Epithelial cell of proximal tubule (primary cell): ENCODE results near the gene DSE. TPM values are rescaled to one million over a fixed set of nuclear protein-coding genes. Genes with fewer than 3 reads are reported as not detected.

ENCODE experiments used
- DNase-seq: peaks from one replicate; pipeline ENCODE4 v3.0.0-alpha.2; 2011; ENCODE audit warnings: low read depth
- H3K4me3 ChIP-seq: 2 replicates; pipeline ENCODE4 v1.5.1; 2011; ENCODE audit warnings: low read depth, mild to moderate bottlenecking, low read length
- CTCF ChIP-seq: conservative IDR thresholded peaks from 2 replicates; pipeline ENCODE4 v1.5.1; 2012; ENCODE audit warnings: low read depth, mild to moderate bottlenecking, low read length
- total RNA-seq: library from RNA; depleted of rRNA; stranded (reverse); fragments of >200 nt; gene quantifications from 2 replicates; pipeline ENCODE4 v1.2.3, GENCODE V29; 2015

The DSE gene
- total RNA-seq, 1 donor from 2014 or later = 36.1 TPM

- no peak for TF ChIP-seq CTCF
- no peak for DNase-seq
- no peak overlapping the region for H3K4me3 ChIP-seq
Measured at GRCh38 chr6:116482780-116483179, 112.0 kb downstream of the DSE start.

- H3K4me3 ChIP-seq = no peak overlapping the region
- DNase-seq = no peak
Measured at GRCh38 chr6:116483616-116484015, 112.9 kb downstream of the DSE start.

GRCh38 chr6:116485559-116486184, 114.9 kb downstream of the DSE start:
- no peak overlapping the region for H3K4me3 ChIP-seq
- DNase-seq = no peak
- no peak for TF ChIP-seq CTCF

More at GRCh38 chr6:116483616-116484015, 112.9 kb downstream of the DSE start:
- no peak for TF ChIP-seq CTCF

GRCh38 chr6:116491610-116492330, 121.0 kb downstream of the DSE start:
- no peak overlapping the region for H3K4me3 ChIP-seq
- TF ChIP-seq CTCF = no peak
- no peak for DNase-seq

GRCh38 chr6:116492331-116493067, 121.8 kb downstream of the DSE start:
- H3K4me3 ChIP-seq = no peak overlapping the region
- TF ChIP-seq CTCF = no peak
- no peak for DNase-seq

Other genes with a start within 250 kb of the DSE start
- not detected in 2 replicates for gene COL10A1, start 244.8 kb upstream of the DSE start, total RNA-seq
- gene TSPYL4, start 116.9 kb upstream of the DSE start, total RNA-seq = 8.5 and 10.5 TPM in 2 replicates
- gene TSPYL1, start 91.0 kb upstream of the DSE start, total RNA-seq = 67.6 and 72.3 TPM in 2 replicates
- gene CALHM6, start 90.4 kb downstream of the DSE start, total RNA-seq = 0.35 and 4.8 TPM in 2 replicates
- gene CALHM5, start 140.7 kb downstream of the DSE start, total RNA-seq = 0.07 and 0.12 TPM in 2 replicates
- not detected in 2 replicates for gene TRAPPC3L, start 174.7 kb downstream of the DSE start, total RNA-seq
- gene CALHM4, start 182.8 kb downstream of the DSE start, total RNA-seq = not detected in 2 replicates
- 25.2 and 39.7 TPM in 2 replicates for gene RWDD1, start 200.6 kb downstream of the DSE start, total RNA-seq
- gene RSPH4A, start 245.5 kb downstream of the DSE start, total RNA-seq = not detected in 2 replicates